Gastroesophageal sphincter (tissue), 3 donors: ENCODE results near the gene PYGM.

Experiments used
- CTCF ChIP-seq, 4 experiments: fragments of 200-600 bp in 2 of 4; fragments of 450-650 bp in 2 of 4; sonication (generic) in 1 of 4; IDR thresholded peaks; one replicate each; pipeline ENCODE4 v1.5.1; 2017 to 2019; ENCODE audit warnings: antibody characterized with exemption in 4 of 4, mild to moderate bottlenecking in 2 of 4, moderate library complexity in 2 of 4
- EP300 ChIP-seq: sonication (generic); formaldehyde crosslinking; IDR thresholded peaks from one replicate; pipeline ENCODE4 v1.6.1; 2017; ENCODE audit warnings: antibody characterized with exemption, mild to moderate bottlenecking
- POLR2A ChIP-seq, 2 donors: fragments of 450-650 bp; IDR thresholded peaks; one replicate each; pipeline ENCODE4 v1.6.1; 2017; ENCODE audit warnings: antibody characterized with exemption in 2 of 2, mild to moderate bottlenecking in 2 of 2, moderate library complexity in 1 of 2
- POLR2AphosphoS5 ChIP-seq: sonication (generic); formaldehyde crosslinking; IDR thresholded peaks from one replicate; pipeline ENCODE4 v1.6.1; 2017; ENCODE audit warnings: antibody characterized with exemption

GRCh38 chr11:64715756-64716472, 43.9 kb downstream of the PYGM start:
- TF ChIP-seq CTCF (IDR thresholded peaks at IDR 0.05) (no peak), POLR2A (IDR thresholded peaks at IDR 0.05) (no peak), POLR2AphosphoS5 (no peak), EP300 (no peak)
